GM12892 (cell line): ENCODE measurements around the gene CPEB3.

Source experiments
- POLR2A ChIP-seq: IDR thresholded peaks from 2 replicates; pipeline ENCODE4 v1.6.1; 2011; ENCODE audit warnings: low read depth, low read length, control low read depth
- POLR2AphosphoS5 ChIP-seq: IDR thresholded peaks from 2 replicates; pipeline ENCODE4 v1.6.1; 2011; ENCODE audit warnings: low read depth, low read length, control low read depth

DNA sequence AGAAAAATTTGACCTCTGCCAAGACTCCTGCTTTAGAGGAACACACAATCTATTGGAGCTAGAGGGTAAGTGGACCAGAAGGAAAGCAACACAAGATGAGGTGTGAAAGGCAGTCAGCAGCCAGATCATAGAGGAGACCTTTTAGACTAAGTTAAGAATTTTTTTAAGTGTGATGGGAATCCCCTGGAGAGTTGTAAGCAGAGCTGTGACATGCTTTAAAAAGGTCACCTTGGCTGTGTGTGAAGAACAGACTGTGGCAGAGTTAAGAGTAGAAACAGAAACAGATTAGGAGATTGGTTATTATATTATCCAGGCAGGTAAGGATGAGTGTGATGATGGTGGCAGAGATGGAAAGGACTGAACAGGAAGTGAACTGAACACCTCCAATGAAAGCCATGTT lies 23.5 kb downstream of the CPEB3 start:
- no peak for TF ChIP-seq POLR2A
- no peak for TF ChIP-seq POLR2AphosphoS5
